Neural cell (in vitro differentiated cells): ENCODE data around the gene DCLK1. TPM values are rescaled to one million over a fixed set of nuclear protein-coding genes. Genes with fewer than 3 reads are reported as not detected.

Source experiments
- H2AFZ ChIP-seq: fragments of 200-600, 300-800 bp; sonication (generic), shearing (Covaris generic); 2 replicates; pipeline ENCODE4 v1.6.0; 2014; ENCODE audit warnings: low read depth, mild to moderate bottlenecking, antibody characterized with exemption, low read length, moderate library complexity
- H3F3A ChIP-seq: fragments of 200-600 bp; shearing (Covaris generic); 2 replicates; pipeline ENCODE4 v1.6.1; 2016; ENCODE audit warnings: mild to moderate bottlenecking, moderate library complexity, mixed read lengths, antibody characterized with exemption, low read length; ENCODE audit not compliant: insufficient read depth, poor library complexity, severe bottlenecking
- H3K27ac ChIP-seq: fragments of 200-600, 300-800 bp; sonication (generic), shearing (Covaris generic); 2 replicates; pipeline ENCODE4 v1.5.1; 2014; ENCODE audit warnings: mild to moderate bottlenecking, low read length, moderate library complexity
- H3K27me3 ChIP-seq: fragments of 300-800, 200-600 bp; sonication (generic), shearing (Covaris generic); 2 replicates; pipeline ENCODE4 v1.6.0; 2014; ENCODE audit warnings: mild to moderate bottlenecking, low read depth, low read length, moderate library complexity; ENCODE audit not compliant: insufficient read depth
- H3K36me3 ChIP-seq: fragments of 300-800, 200-600 bp; sonication (generic), shearing (Covaris generic); 2 replicates; pipeline ENCODE4 v1.5.1; 2014; ENCODE audit warnings: mild to moderate bottlenecking, antibody characterized with exemption, low read length, moderate library complexity; ENCODE audit not compliant: insufficient read depth
- H3K4me2 ChIP-seq: fragments of 300-800, 200-600 bp; sonication (generic), shearing (Covaris generic); 2 replicates; pipeline ENCODE4 v1.6.0; 2014; ENCODE audit warnings: mild to moderate bottlenecking, low read length
- H3K4me3 ChIP-seq: fragments of 300-800, 200-600 bp; sonication (generic), shearing (Covaris generic); 2 replicates; pipeline ENCODE4 v1.5.1; 2014; ENCODE audit warnings: mild to moderate bottlenecking, low read length, moderate library complexity
- H3K79me2 ChIP-seq: fragments of 200-600 bp; shearing (Covaris generic); replicated peaks from 2 replicates; pipeline ENCODE4 v1.6.0; 2014; ENCODE audit warnings: mild to moderate bottlenecking, low read length, moderate library complexity; ENCODE audit not compliant: insufficient read depth
- H3K9ac ChIP-seq: fragments of 300-800, 200-600 bp; sonication (generic), shearing (Covaris generic); 2 replicates; pipeline ENCODE4 v1.6.1; 2016; ENCODE audit warnings: mild to moderate bottlenecking, low read length, mixed read lengths
- H3K9me2 ChIP-seq: fragments of 200-600 bp; shearing (Covaris generic); 2 replicates; pipeline ENCODE4 v1.6.1; 2016; ENCODE audit warnings: mild to moderate bottlenecking, low read length, mixed read lengths; ENCODE audit not compliant: insufficient read depth
- H3K9me3 ChIP-seq: fragments of 200-600, 300-800 bp; sonication (generic), shearing (Covaris generic); 2 replicates; pipeline ENCODE4 v1.6.1; 2016; ENCODE audit warnings: mild to moderate bottlenecking, mixed run types, low read length, moderate library complexity, mixed read lengths
- H4K20me1 ChIP-seq: fragments of 200-600 bp; shearing (Covaris generic); 2 replicates; pipeline ENCODE4 v1.6.1; 2016; ENCODE audit warnings: mild to moderate bottlenecking, mixed run types; ENCODE audit not compliant: insufficient read depth
- EP300 ChIP-seq: fragments of 450-650 bp; conservative IDR thresholded peaks from 2 replicates; pipeline ENCODE4 v1.6.1; 2014; ENCODE audit warnings: antibody characterized with exemption, mild to moderate bottlenecking, moderate library complexity; ENCODE audit not compliant: poor library complexity, severe bottlenecking
- EZH2 ChIP-seq: fragments of 200-600, 300-800 bp; shearing (Covaris generic), sonication (generic); IDR thresholded peaks from 2 replicates; pipeline ENCODE4 v1.6.1; 2014; ENCODE audit warnings: antibody characterized with exemption, low read length, borderline replicate concordance, mild to moderate bottlenecking; ENCODE audit not compliant: insufficient read depth, poor library complexity, severe bottlenecking
- MXI1 ChIP-seq: fragments of 450-650 bp; conservative IDR thresholded peaks from 2 replicates; pipeline ENCODE4 v1.6.1; 2014; ENCODE audit warnings: antibody characterized with exemption, mild to moderate bottlenecking; ENCODE audit not compliant: poor library complexity, severe bottlenecking
- POLR2AphosphoS5 ChIP-seq: IDR thresholded peaks from 2 replicates; pipeline ENCODE4 v1.6.1; 2012
- RAD21 ChIP-seq: fragments of 450-650 bp; conservative IDR thresholded peaks from 2 replicates; pipeline ENCODE4 v1.6.1; 2014; ENCODE audit warnings: antibody characterized with exemption, mild to moderate bottlenecking, moderate library complexity
- SMC3 ChIP-seq: fragments of 450-650 bp; conservative IDR thresholded peaks from 2 replicates; pipeline ENCODE4 v1.6.1; 2014; ENCODE audit warnings: antibody characterized with exemption, mild to moderate bottlenecking, moderate library complexity; ENCODE audit not compliant: poor library complexity
- TAF1 ChIP-seq: IDR thresholded peaks from 2 replicates; pipeline ENCODE4 v1.6.1; 2012; ENCODE audit warnings: low read depth
- polyA plus RNA-seq: library from polyadenylated mRNA; depleted of rRNA; stranded (reverse); fragments of >200 nt; gene quantifications from 2 replicates; pipeline ENCODE4 v1.2.3, GENCODE V29; 2014
- TF ChIP-seq, protein P1 (sequence below): fragments of 450-650 bp; IDR thresholded peaks from 2 replicates; pipeline ENCODE4 v1.5.1; 2014; ENCODE audit warnings: antibody characterized with exemption, mild to moderate bottlenecking, moderate library complexity; ENCODE audit not compliant: poor library complexity, severe bottlenecking
- TF ChIP-seq, protein P2 (sequence below): IDR thresholded peaks from 2 replicates; pipeline ENCODE4 v1.6.1; 2012; ENCODE audit warnings: borderline replicate concordance

The DCLK1 gene
- polyA plus RNA-seq, 1 donor from 2014 or later: 124 TPM

GRCh38 chr13:35966024-35966423 is 165.2 kb downstream of the DCLK1 start:
- Histone ChIP-seq H3K36me3 (no peaks in the 10 kb centered on the region), H2AFZ (no peak overlapping the region), H3K4me2 (no peak overlapping the region), H3K27me3 (no peaks in the 10 kb centered on the region), H3K79me2 (peaks cover 4% of the 10 kb centered on the region), H3K9ac (no peak overlapping the region), H3K9me2 (no peaks in the 10 kb centered on the region), H4K20me1 (no peaks in the 10 kb centered on the region), H3K27ac (no peak overlapping the region), H3K4me3 (no peak overlapping the region), H3K9me3 (no peaks in the 10 kb centered on the region), H3F3A (no peaks in the 10 kb centered on the region)
- TF ChIP-seq EZH2 (no peak), EP300 (no peak), RAD21 (no peak), TAF1 (no peak)
- TF ChIP-seq, protein P1, sequence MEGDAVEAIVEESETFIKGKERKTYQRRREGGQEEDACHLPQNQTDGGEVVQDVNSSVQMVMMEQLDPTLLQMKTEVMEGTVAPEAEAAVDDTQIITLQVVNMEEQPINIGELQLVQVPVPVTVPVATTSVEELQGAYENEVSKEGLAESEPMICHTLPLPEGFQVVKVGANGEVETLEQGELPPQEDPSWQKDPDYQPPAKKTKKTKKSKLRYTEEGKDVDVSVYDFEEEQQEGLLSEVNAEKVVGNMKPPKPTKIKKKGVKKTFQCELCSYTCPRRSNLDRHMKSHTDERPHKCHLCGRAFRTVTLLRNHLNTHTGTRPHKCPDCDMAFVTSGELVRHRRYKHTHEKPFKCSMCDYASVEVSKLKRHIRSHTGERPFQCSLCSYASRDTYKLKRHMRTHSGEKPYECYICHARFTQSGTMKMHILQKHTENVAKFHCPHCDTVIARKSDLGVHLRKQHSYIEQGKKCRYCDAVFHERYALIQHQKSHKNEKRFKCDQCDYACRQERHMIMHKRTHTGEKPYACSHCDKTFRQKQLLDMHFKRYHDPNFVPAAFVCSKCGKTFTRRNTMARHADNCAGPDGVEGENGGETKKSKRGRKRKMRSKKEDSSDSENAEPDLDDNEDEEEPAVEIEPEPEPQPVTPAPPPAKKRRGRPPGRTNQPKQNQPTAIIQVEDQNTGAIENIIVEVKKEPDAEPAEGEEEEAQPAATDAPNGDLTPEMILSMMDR: no peak

GRCh38 chr13:35965226-35965927 is 165.8 kb downstream of the DCLK1 start:
- Histone ChIP-seq H3K4me2 (no peak overlapping the region), H2AFZ (no peak overlapping the region), H3K4me3 (no peak overlapping the region), H4K20me1 (no peaks in the 10 kb centered on the region), H3K27me3 (no peaks in the 10 kb centered on the region), H3K27ac (no peak overlapping the region), H3K9ac (no peak overlapping the region), H3F3A (no peaks in the 10 kb centered on the region), H3K9me2 (no peaks in the 10 kb centered on the region), H3K36me3 (no peaks in the 10 kb centered on the region), H3K79me2 (peaks cover 4% of the 10 kb centered on the region), H3K9me3 (no peaks in the 10 kb centered on the region)
- no peak for TF ChIP-seq POLR2AphosphoS5
- TF ChIP-seq MXI1: no peak
- TF ChIP-seq SMC3: no peak
- TF ChIP-seq, protein P2, sequence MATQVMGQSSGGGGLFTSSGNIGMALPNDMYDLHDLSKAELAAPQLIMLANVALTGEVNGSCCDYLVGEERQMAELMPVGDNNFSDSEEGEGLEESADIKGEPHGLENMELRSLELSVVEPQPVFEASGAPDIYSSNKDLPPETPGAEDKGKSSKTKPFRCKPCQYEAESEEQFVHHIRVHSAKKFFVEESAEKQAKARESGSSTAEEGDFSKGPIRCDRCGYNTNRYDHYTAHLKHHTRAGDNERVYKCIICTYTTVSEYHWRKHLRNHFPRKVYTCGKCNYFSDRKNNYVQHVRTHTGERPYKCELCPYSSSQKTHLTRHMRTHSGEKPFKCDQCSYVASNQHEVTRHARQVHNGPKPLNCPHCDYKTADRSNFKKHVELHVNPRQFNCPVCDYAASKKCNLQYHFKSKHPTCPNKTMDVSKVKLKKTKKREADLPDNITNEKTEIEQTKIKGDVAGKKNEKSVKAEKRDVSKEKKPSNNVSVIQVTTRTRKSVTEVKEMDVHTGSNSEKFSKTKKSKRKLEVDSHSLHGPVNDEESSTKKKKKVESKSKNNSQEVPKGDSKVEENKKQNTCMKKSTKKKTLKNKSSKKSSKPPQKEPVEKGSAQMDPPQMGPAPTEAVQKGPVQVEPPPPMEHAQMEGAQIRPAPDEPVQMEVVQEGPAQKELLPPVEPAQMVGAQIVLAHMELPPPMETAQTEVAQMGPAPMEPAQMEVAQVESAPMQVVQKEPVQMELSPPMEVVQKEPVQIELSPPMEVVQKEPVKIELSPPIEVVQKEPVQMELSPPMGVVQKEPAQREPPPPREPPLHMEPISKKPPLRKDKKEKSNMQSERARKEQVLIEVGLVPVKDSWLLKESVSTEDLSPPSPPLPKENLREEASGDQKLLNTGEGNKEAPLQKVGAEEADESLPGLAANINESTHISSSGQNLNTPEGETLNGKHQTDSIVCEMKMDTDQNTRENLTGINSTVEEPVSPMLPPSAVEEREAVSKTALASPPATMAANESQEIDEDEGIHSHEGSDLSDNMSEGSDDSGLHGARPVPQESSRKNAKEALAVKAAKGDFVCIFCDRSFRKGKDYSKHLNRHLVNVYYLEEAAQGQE: no peak
- no peak for TF ChIP-seq EZH2
- no peak for TF ChIP-seq RAD21
- no peak for TF ChIP-seq TAF1
- TF ChIP-seq EP300: no peak
- TF ChIP-seq, protein P1: no peak
